HG03066 (cell line): ENCODE results near the gene COL16A1.

Source experiments
- ATAC-seq: cut with Tn5 transposase; IDR thresholded peaks from one replicate; pipeline ENCODE4 v1.9.1; 2021; ENCODE audit warnings: low read depth; ENCODE audit not compliant: unreplicated experiment

COL16A1 gene

GRCh38 chr1:31614414-31615005, 89.3 kb downstream of the COL16A1 start:
- ATAC-seq = no peak

DNA sequence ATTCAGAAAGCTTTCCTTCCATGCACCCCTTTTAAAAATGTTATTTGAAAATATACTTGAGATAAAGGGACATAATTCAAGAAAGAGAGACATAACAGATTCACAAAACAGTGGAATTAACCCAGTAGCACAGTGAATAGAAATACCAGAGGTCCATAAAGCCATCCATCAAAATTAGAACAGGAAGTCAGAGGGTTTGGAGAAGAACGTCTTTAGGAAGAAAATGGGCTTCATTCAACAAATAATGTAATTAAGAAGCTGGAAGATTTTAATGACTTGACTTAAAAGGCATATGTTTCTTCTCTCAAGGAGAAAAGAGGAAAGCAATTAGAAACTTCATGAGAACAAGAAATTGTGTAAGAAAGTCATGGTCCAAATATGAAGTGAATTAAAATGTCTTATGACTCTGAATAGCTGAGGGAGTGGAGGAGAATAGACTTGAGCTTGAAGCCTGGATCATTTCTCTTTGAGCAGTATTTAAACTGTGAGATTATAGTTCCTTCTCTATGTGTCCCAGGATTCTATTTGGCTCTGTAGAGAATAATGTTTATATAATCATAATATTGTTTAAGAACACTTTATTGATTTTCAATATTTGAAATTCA, 94.2 kb downstream of the COL16A1 start:
- ATAC-seq = no peak

DNA sequence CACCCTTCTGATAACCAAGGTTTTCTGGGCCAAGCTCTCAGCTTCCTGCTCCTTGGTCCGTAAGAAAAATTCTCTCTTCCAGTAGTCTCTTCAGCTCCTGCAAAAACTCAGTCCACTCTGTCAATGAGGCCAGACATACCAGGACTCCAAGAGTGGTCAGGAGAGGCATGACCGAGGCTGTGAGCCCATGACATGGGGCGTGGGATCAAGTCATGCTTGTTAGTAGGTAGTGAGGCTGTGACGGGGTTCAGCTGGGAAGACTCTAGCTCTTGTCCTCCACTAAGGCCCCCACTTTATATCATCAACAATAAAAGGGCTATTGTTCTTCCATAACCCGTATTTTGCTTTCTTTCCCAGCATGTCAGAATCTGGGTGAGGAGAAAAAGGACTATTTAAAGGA, 96.5 kb downstream of the COL16A1 start:
- no peak for ATAC-seq

DNA sequence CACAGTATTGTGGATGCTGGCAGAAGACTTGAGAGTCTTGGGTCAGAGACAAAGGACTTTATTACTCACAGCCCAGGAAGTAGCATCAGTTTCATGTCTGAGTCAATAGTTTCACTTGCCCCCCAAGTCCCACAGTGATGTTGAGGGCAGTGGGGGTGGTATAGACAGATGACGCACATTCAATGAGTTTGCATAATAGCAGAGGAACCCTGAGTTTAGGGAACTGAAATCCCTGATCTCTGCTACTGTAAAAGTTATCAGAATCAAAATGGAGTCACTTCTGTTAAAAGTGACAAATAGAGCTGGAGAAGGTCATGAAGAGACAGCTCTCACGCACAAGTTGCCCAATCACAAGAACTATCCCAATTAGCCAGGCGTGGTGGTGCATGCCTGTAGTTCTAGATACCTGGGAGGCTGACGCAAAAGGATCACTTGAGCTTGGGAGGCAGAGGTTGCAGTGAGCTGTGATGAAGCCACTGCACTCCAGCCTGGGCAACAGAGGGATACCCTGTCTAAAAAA, 97.8 kb downstream of the COL16A1 start:
- ATAC-seq = peak; percentile 93
